SKM-1 treated with dmso at 0.1 percent for 144 hours (cell line): Measurements from ENCODE around the gene SFPQ.
"Not testable (repeated sequence)": the region's sequence is repeated elsewhere in the genome, so short reads cannot be mapped to it uniquely, and the experiment has no call there.

ENCODE experiments used
- DNase-seq: peaks from one replicate; lab custom pipeline; 2025; ENCODE audit not compliant: unreplicated experiment; lab: John Stamatoyannopoulos, UW

The SFPQ gene

GRCh38 chr1:35143737-35144508 lies 49.0 kb downstream of the SFPQ start:
- DNase-seq = no peak

DNA sequence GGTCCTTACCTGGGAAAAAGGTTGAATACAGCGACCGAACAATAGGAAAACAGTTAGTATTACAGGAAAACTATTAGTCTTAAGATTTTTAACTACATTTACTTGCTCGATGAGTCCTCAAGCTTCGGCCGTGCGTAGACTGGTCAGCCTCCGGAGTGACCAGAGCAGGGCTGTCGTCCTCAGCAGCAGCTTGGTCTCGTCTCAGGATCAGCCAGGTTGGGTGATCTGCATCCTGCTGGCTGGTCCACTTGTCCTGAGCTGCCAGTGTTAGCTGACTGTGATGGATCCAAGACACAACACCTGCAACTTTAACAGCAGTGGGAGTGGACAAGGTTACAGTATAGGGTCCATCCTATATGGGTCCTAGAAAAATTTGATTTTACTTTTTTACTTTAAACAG lies 50.2 kb downstream of the SFPQ start:
- DNase-seq = not testable (repeated sequence)

- DNase-seq = not testable (repeated sequence)
Observed at GRCh38 chr1:35142294-35142693, 50.7 kb downstream of the SFPQ start.

GRCh38 chr1:35137590-35137989 lies 55.4 kb downstream of the SFPQ start:
- not testable (repeated sequence) for DNase-seq

DNA sequence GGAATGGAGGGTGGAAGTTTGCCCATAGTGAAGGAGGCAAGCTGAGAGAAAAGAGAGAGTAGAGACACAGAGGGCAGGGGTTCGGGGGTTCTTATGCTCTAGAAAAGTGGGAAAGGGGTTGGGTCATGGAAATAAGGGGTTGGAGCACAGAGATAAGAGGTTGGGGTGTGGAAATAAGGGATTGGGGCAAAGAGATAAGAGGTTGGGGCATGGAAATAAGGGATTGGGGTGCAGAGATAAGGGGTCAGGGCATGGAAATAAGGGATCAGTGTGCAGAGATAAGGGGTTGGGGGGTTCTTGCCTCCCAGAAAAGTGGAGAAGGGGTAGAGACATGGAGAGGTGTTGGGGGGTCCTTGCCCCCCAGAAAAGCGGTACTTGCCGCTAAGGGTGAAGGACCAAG lies 56.2 kb downstream of the SFPQ start:
- DNase-seq = no peak
